ENCODE data around the gene FAM3C. TPM values are rescaled to one million over a fixed set of nuclear protein-coding genes. Genes with fewer than 3 reads are reported as not detected.

Gene FAM3C
- polyA plus RNA-seq, 4 donors = 98.0 to 217 (median 156) TPM

GRCh38 chr7:121371367-121371766 lies 24.7 kb downstream of the FAM3C start:
- H3K27me3 ChIP-seq (ENCODE audit: control insufficient read depth in 3 of 3, insufficient read depth in 3 of 3, low read length in 3 of 3) = no peaks in the 10 kb centered on the region
- FAIRE-seq = no peak
- no peak overlapping the region for H3K27ac ChIP-seq (ENCODE audit: low read depth in 1 of 3, low read length in 2 of 3)
- WGBS, 3 donors = 58 to 82% (median 71%) methylated on average over 1 of the region's 1 CpG
- H3K36me3 ChIP-seq (ENCODE audit: control insufficient read depth in 3 of 3, insufficient read depth in 2 of 3, low read depth in 1 of 3, low read length in 3 of 3) = peaks cover 0 to 17% (median 12%) of the 10 kb centered on the region in 3 donors
- DNase-seq = no peak
- no peak overlapping the region for H3K4me3 ChIP-seq (ENCODE audit: low read depth in 1 of 3, low read length in 3 of 3)
- H3K9me3 ChIP-seq (ENCODE audit: control insufficient read depth in 2 of 2, insufficient read depth in 1 of 2, low read depth in 1 of 2, low read length in 1 of 2) = no peaks in the 10 kb centered on the region
- peaks cover 0 to 5% (median 0%) of the 10 kb centered on the region in 3 donors for H3K4me1 ChIP-seq (ENCODE audit: control insufficient read depth in 3 of 3, insufficient read depth in 2 of 3, low read depth in 1 of 3, low read length in 2 of 3)

- FAIRE-seq (no peak), DNase-seq (peak; percentile 65 to 79)
- H3K4me3 ChIP-seq (ENCODE audit: low read depth in 1 of 3, low read length in 3 of 3) = no peak overlapping the region
- H3K27ac ChIP-seq (ENCODE audit: low read depth in 1 of 3, low read length in 2 of 3) = peak overlapping the region in 1 of 3 donors; percentile 41
- peaks cover 0 to 16% (median 14%) of the 10 kb centered on the region in 3 donors for H3K36me3 ChIP-seq (ENCODE audit: control insufficient read depth in 3 of 3, insufficient read depth in 2 of 3, low read depth in 1 of 3, low read length in 3 of 3)
- H3K4me1 ChIP-seq (ENCODE audit: control insufficient read depth in 3 of 3, insufficient read depth in 2 of 3, low read depth in 1 of 3, low read length in 2 of 3) = peaks cover 0 to 5% (median 0%) of the 10 kb centered on the region in 3 donors
- H3K27me3 ChIP-seq (ENCODE audit: control insufficient read depth in 3 of 3, insufficient read depth in 3 of 3, low read length in 3 of 3) = no peaks in the 10 kb centered on the region
- H3K9me3 ChIP-seq (ENCODE audit: control insufficient read depth in 2 of 2, insufficient read depth in 1 of 2, low read depth in 1 of 2, low read length in 1 of 2) = no peaks in the 10 kb centered on the region
- 3 to 25% (median 15%) methylated on average over 2 of the region's 2 CpGs for WGBS, 3 donors
Measured at GRCh38 chr7:121369462-121369861, 26.6 kb downstream of the FAM3C start.

- Histone ChIP-seq H3K36me3 (ENCODE audit: control insufficient read depth in 3 of 3, insufficient read depth in 2 of 3, low read depth in 1 of 3, low read length in 3 of 3) (peaks cover 0 to 22% (median 13%) of the 10 kb centered on the region in 3 donors), H3K27me3 (ENCODE audit: control insufficient read depth in 3 of 3, insufficient read depth in 3 of 3, low read length in 3 of 3) (no peaks in the 10 kb centered on the region), H3K27ac (ENCODE audit: low read depth in 1 of 3, low read length in 2 of 3) (no peak overlapping the region), H3K4me3 (ENCODE audit: low read depth in 1 of 3, low read length in 3 of 3) (no peak overlapping the region), H3K4me1 (ENCODE audit: control insufficient read depth in 3 of 3, insufficient read depth in 2 of 3, low read depth in 1 of 3, low read length in 2 of 3) (peaks cover 0 to 5% (median 0%) of the 10 kb centered on the region in 3 donors), H3K9me3 (ENCODE audit: control insufficient read depth in 2 of 2, insufficient read depth in 1 of 2, low read depth in 1 of 2, low read length in 1 of 2) (no peaks in the 10 kb centered on the region)
- WGBS, 3 donors = 22 to 45% (median 34%) methylated on average over 2 of the region's 2 CpGs
- DNase-seq (peak; percentile 47 to 48), FAIRE-seq (peak; percentile 61)
Measured at GRCh38 chr7:121366852-121367431, 29.2 kb downstream of the FAM3C start.

GRCh38 chr7:121360564-121360963 lies 35.5 kb downstream of the FAM3C start:
- H3K27ac ChIP-seq (ENCODE audit: low read depth in 1 of 3, low read length in 2 of 3) = no peak overlapping the region
- H3K36me3 ChIP-seq (ENCODE audit: control insufficient read depth in 3 of 3, insufficient read depth in 2 of 3, low read depth in 1 of 3, low read length in 3 of 3) = peaks cover 2 to 21% (median 15%) of the 10 kb centered on the region in 3 donors
- no peak overlapping the region for H3K4me3 ChIP-seq (ENCODE audit: low read depth in 1 of 3, low read length in 3 of 3)
- FAIRE-seq (no peak), DNase-seq (no peak)
- no peaks in the 10 kb centered on the region for H3K27me3 ChIP-seq (ENCODE audit: control insufficient read depth in 3 of 3, insufficient read depth in 3 of 3, low read length in 3 of 3)
- no peaks in the 10 kb centered on the region for H3K4me1 ChIP-seq (ENCODE audit: control insufficient read depth in 3 of 3, insufficient read depth in 2 of 3, low read depth in 1 of 3, low read length in 2 of 3)
- H3K9me3 ChIP-seq (ENCODE audit: control insufficient read depth in 2 of 2, insufficient read depth in 1 of 2, low read depth in 1 of 2, low read length in 1 of 2) = no peaks in the 10 kb centered on the region
- WGBS, 3 donors = 70 to 89% (median 85%) methylated on average over 5 of the region's 5 CpGs

- H3K36me3 ChIP-seq (ENCODE audit: control insufficient read depth in 3 of 3, insufficient read depth in 2 of 3, low read depth in 1 of 3, low read length in 3 of 3) = peaks cover 2 to 16% (median 15%) of the 10 kb centered on the region in 3 donors
- H3K4me1 ChIP-seq (ENCODE audit: control insufficient read depth in 3 of 3, insufficient read depth in 2 of 3, low read depth in 1 of 3, low read length in 2 of 3) = no peaks in the 10 kb centered on the region
- WGBS, 3 donors = 56 to 73% (median 73%) methylated on average over 2 of the region's 2 CpGs
- no peak overlapping the region for H3K4me3 ChIP-seq (ENCODE audit: low read depth in 1 of 3, low read length in 3 of 3)
- DNase-seq (no peak), FAIRE-seq (no peak)
- H3K27ac ChIP-seq (ENCODE audit: low read depth in 1 of 3, low read length in 2 of 3) = no peak overlapping the region
- H3K27me3 ChIP-seq (ENCODE audit: control insufficient read depth in 3 of 3, insufficient read depth in 3 of 3, low read length in 3 of 3) = no peaks in the 10 kb centered on the region
- H3K9me3 ChIP-seq (ENCODE audit: control insufficient read depth in 2 of 2, insufficient read depth in 1 of 2, low read depth in 1 of 2, low read length in 1 of 2) = no peaks in the 10 kb centered on the region
Measured at GRCh38 chr7:121355574-121355973, 40.5 kb downstream of the FAM3C start.

GRCh38 chr7:121352323-121352722 lies 43.8 kb downstream of the FAM3C start:
- peaks cover 0 to 12% (median 11%) of the 10 kb centered on the region in 3 donors for H3K36me3 ChIP-seq (ENCODE audit: control insufficient read depth in 3 of 3, insufficient read depth in 2 of 3, low read depth in 1 of 3, low read length in 3 of 3)
- no peak overlapping the region for H3K4me3 ChIP-seq (ENCODE audit: low read depth in 1 of 3, low read length in 3 of 3)
- FAIRE-seq = no peak
- no peak overlapping the region for H3K27ac ChIP-seq (ENCODE audit: low read depth in 1 of 3, low read length in 2 of 3)
- no peak for DNase-seq
- no peaks in the 10 kb centered on the region for H3K27me3 ChIP-seq (ENCODE audit: control insufficient read depth in 3 of 3, insufficient read depth in 3 of 3, low read length in 3 of 3)
- no peaks in the 10 kb centered on the region for H3K9me3 ChIP-seq (ENCODE audit: control insufficient read depth in 2 of 2, insufficient read depth in 1 of 2, low read depth in 1 of 2, low read length in 1 of 2)
- WGBS, 3 donors = 69 to 83% (median 76%) methylated on average over 3 of the region's 3 CpGs
- no peaks in the 10 kb centered on the region for H3K4me1 ChIP-seq (ENCODE audit: control insufficient read depth in 3 of 3, insufficient read depth in 2 of 3, low read depth in 1 of 3, low read length in 2 of 3)

GRCh38 chr7:121351682-121352081 lies 44.4 kb downstream of the FAM3C start:
- Histone ChIP-seq H3K4me1 (ENCODE audit: control insufficient read depth in 3 of 3, insufficient read depth in 2 of 3, low read depth in 1 of 3, low read length in 2 of 3) (no peaks in the 10 kb centered on the region), H3K36me3 (ENCODE audit: control insufficient read depth in 3 of 3, insufficient read depth in 2 of 3, low read depth in 1 of 3, low read length in 3 of 3) (peaks cover 2 to 12% (median 9%) of the 10 kb centered on the region in 3 donors), H3K9me3 (ENCODE audit: control insufficient read depth in 2 of 2, insufficient read depth in 1 of 2, low read depth in 1 of 2, low read length in 1 of 2) (no peaks in the 10 kb centered on the region), H3K4me3 (ENCODE audit: low read depth in 1 of 3, low read length in 3 of 3) (no peak overlapping the region), H3K27me3 (ENCODE audit: control insufficient read depth in 3 of 3, insufficient read depth in 3 of 3, low read length in 3 of 3) (no peaks in the 10 kb centered on the region), H3K27ac (ENCODE audit: low read depth in 1 of 3, low read length in 2 of 3) (no peak overlapping the region)
- DNase-seq (no peak), FAIRE-seq (no peak)

GRCh38 chr7:121344497-121344896 lies 51.6 kb downstream of the FAM3C start:
- FAIRE-seq (no peak), DNase-seq (peak in 1 of 2 donors; percentile 27)
- peaks cover 4 to 7% (median 4%) of the 10 kb centered on the region in 3 donors for H3K36me3 ChIP-seq (ENCODE audit: control insufficient read depth in 3 of 3, insufficient read depth in 2 of 3, low read depth in 1 of 3, low read length in 3 of 3)
- no peaks in the 10 kb centered on the region for H3K9me3 ChIP-seq (ENCODE audit: control insufficient read depth in 2 of 2, insufficient read depth in 1 of 2, low read depth in 1 of 2, low read length in 1 of 2)
- WGBS, 3 donors = 33 to 84% (median 52%) methylated on average over 1 of the region's 1 CpG
- H3K4me3 ChIP-seq (ENCODE audit: low read depth in 1 of 3, low read length in 3 of 3) = no peak overlapping the region
- no peaks in the 10 kb centered on the region for H3K4me1 ChIP-seq (ENCODE audit: control insufficient read depth in 3 of 3, insufficient read depth in 2 of 3, low read depth in 1 of 3, low read length in 2 of 3)
- H3K27ac ChIP-seq (ENCODE audit: low read depth in 1 of 3, low read length in 2 of 3) = peak overlapping the region in 1 of 3 donors; percentile 39
- H3K27me3 ChIP-seq (ENCODE audit: control insufficient read depth in 3 of 3, insufficient read depth in 3 of 3, low read length in 3 of 3) = no peaks in the 10 kb centered on the region

GRCh38 chr7:121344093-121344492 lies 52.0 kb downstream of the FAM3C start:
- H3K4me3 ChIP-seq (ENCODE audit: low read depth in 1 of 3, low read length in 3 of 3) = no peak overlapping the region
- no peak overlapping the region for H3K27ac ChIP-seq (ENCODE audit: low read depth in 1 of 3, low read length in 2 of 3)
- FAIRE-seq (no peak), DNase-seq (peak in 1 of 2 donors; percentile 29)
- 66 to 73% (median 71%) methylated on average over 2 of the region's 2 CpGs for WGBS, 3 donors
- H3K36me3 ChIP-seq (ENCODE audit: control insufficient read depth in 3 of 3, insufficient read depth in 2 of 3, low read depth in 1 of 3, low read length in 3 of 3) = peaks cover 4 to 7% (median 4%) of the 10 kb centered on the region in 3 donors
- no peaks in the 10 kb centered on the region for H3K27me3 ChIP-seq (ENCODE audit: control insufficient read depth in 3 of 3, insufficient read depth in 3 of 3, low read length in 3 of 3)
- H3K9me3 ChIP-seq (ENCODE audit: control insufficient read depth in 2 of 2, insufficient read depth in 1 of 2, low read depth in 1 of 2, low read length in 1 of 2) = no peaks in the 10 kb centered on the region
- H3K4me1 ChIP-seq (ENCODE audit: control insufficient read depth in 3 of 3, insufficient read depth in 2 of 3, low read depth in 1 of 3, low read length in 2 of 3) = no peaks in the 10 kb centered on the region

All from small intestine (tissue), 7 donors.